ENCODE data around the gene GPC5. TPM values are rescaled to one million over a fixed set of nuclear protein-coding genes. Genes with fewer than 3 reads are reported as not detected.
A peak's percentile ranks its signal among the peaks of the same experiment; 100 is the strongest.

GPC5 gene
- total RNA-seq, 1 experiment from 2014 or later: 0.26 TPM

DNA sequence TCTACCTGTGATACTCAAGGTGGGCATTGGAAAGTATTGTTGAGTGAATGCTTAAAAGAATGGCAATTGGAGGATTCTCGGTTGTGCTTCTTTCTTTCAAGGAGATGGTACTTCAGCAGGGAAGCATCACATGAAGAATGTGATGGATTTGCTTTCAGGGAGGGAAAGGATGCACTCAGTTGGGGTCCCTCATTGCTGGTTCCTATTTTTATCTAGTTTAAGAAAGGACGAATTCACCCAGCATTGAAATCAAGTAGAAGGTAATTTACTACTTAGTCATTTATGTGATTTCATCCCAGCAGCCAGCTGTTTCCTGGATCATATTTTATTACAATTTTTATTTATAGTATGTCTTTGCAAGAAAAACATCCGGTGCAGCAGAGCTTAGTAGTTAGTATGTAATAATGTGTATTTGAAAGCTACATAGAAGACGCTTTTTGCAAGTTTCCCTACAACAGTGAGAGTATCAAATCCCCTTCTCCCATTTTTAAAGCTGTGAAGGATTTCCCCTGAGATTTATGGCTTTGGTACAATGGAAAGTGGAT is 417.9 kb downstream of the GPC5 start:
- POLR2A ChIA-PET: no interaction called here
- Histone ChIP-seq H3K4me3 (ENCODE audit: low read depth in 2 of 2, low read length in 2 of 2) (no peak overlapping the region), H3K27ac (ENCODE audit: low read length) (no peak overlapping the region), H3K9me3 (ENCODE audit: control insufficient read depth, insufficient read depth, low read depth, low read length) (no peaks in the 10 kb centered on the region), H3K36me3 (ENCODE audit: control insufficient read depth, insufficient read depth, low read length) (no peaks in the 10 kb centered on the region), H3K27me3 (ENCODE audit: control insufficient read depth, insufficient read depth, low read length) (no peaks in the 10 kb centered on the region), H3K4me1 (ENCODE audit: control insufficient read depth, insufficient read depth, low read length) (no peaks in the 10 kb centered on the region)
- TF ChIP-seq, protein P1, sequence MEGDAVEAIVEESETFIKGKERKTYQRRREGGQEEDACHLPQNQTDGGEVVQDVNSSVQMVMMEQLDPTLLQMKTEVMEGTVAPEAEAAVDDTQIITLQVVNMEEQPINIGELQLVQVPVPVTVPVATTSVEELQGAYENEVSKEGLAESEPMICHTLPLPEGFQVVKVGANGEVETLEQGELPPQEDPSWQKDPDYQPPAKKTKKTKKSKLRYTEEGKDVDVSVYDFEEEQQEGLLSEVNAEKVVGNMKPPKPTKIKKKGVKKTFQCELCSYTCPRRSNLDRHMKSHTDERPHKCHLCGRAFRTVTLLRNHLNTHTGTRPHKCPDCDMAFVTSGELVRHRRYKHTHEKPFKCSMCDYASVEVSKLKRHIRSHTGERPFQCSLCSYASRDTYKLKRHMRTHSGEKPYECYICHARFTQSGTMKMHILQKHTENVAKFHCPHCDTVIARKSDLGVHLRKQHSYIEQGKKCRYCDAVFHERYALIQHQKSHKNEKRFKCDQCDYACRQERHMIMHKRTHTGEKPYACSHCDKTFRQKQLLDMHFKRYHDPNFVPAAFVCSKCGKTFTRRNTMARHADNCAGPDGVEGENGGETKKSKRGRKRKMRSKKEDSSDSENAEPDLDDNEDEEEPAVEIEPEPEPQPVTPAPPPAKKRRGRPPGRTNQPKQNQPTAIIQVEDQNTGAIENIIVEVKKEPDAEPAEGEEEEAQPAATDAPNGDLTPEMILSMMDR (IDR thresholded peaks at IDR 0.05): no peak
- no peak for TF ChIP-seq TCF7L2 (IDR thresholded peaks at IDR 0.05; ENCODE audit: low read depth, low read length)
- no peak for TF ChIP-seq SIN3A (IDR thresholded peaks at IDR 0.05; ENCODE audit: borderline replicate concordance, insufficient read depth, low read depth, low read length)
- ATAC-seq (no peak), DNase-seq (ENCODE audit: low read depth, low spot score) (no peak)
- intact Hi-C loops (cut with micrococcal nuclease; ENCODE audit: unreplicated experiment) (loop anchor here (10.0 kb wide), 1 partner anchor 258 kb away; no protein-coding TSS in a partner anchor), in situ Hi-C loops (cut with HindIII; ENCODE audit: low pct_unique_long_range_greater_than_20kb, low sequenced_read_pairs) (no loop called here)
- BruUV-seq (replicated peaks): no TSS peak
- CTCF ChIA-PET: interaction anchor here (1.0 kb wide), 1 partner anchor 258 kb away, joined by 3 read pairs; no protein-coding TSS in a partner anchor

GRCh38 chr13:91817250-91817649 is 418.8 kb downstream of the GPC5 start:
- ATAC-seq (no peak), DNase-seq (ENCODE audit: low read depth, low spot score) (no peak)
- TF ChIP-seq, protein P1 (IDR thresholded peaks at IDR 0.05): peak; percentile 46; the same call in 1 of the 2 replicates
- TF ChIP-seq POLR2AphosphoS5 (IDR thresholded peaks at IDR 0.05; ENCODE audit: low read depth, low read length): no peak
- BruUV-seq (replicated peaks): no TSS peak
- ChIA-PET CTCF (interaction anchor here (1.0 kb wide), 1 partner anchor 257 kb away, joined by 3 read pairs; no protein-coding TSS in a partner anchor), POLR2A (no interaction called here)
- no peak overlapping the region for H3K27ac ChIP-seq (ENCODE audit: low read length)
- H3K4me3 ChIP-seq (ENCODE audit: low read depth in 2 of 2, low read length in 2 of 2): no peak overlapping the region
- H3K36me3 ChIP-seq (ENCODE audit: control insufficient read depth, insufficient read depth, low read length): no peaks in the 10 kb centered on the region
- intact Hi-C loops (cut with micrococcal nuclease; ENCODE audit: unreplicated experiment): loop anchor here (10.0 kb wide), 1 partner anchor 258 kb away; no protein-coding TSS in a partner anchor
- no peaks in the 10 kb centered on the region for H3K4me1 ChIP-seq (ENCODE audit: control insufficient read depth, insufficient read depth, low read length)
- in situ Hi-C loops (cut with HindIII; ENCODE audit: low pct_unique_long_range_greater_than_20kb, low sequenced_read_pairs): no loop called here
- no peaks in the 10 kb centered on the region for H3K9me3 ChIP-seq (ENCODE audit: control insufficient read depth, insufficient read depth, low read depth, low read length)
- no peaks in the 10 kb centered on the region for H3K27me3 ChIP-seq (ENCODE audit: control insufficient read depth, insufficient read depth, low read length)

GRCh38 chr13:91824416-91824815 is 426.0 kb downstream of the GPC5 start:
- BruUV-seq (replicated peaks): no TSS peak
- no peaks in the 10 kb centered on the region for H3K9me3 ChIP-seq (ENCODE audit: control insufficient read depth, insufficient read depth, low read depth, low read length)
- TF ChIP-seq, protein P1 (IDR thresholded peaks at IDR 0.05): no peak
- TF ChIP-seq POLR2AphosphoS5 (IDR thresholded peaks at IDR 0.05; ENCODE audit: low read depth, low read length) (no peak), TCF7L2 (IDR thresholded peaks at IDR 0.05; ENCODE audit: low read depth, low read length) (no peak), REST (IDR thresholded peaks at IDR 0.05; ENCODE audit: insufficient read depth in 1 of 2, low read depth in 2 of 2, low read length in 1 of 2) (no peak), SIN3A (IDR thresholded peaks at IDR 0.05; ENCODE audit: borderline replicate concordance, insufficient read depth, low read depth, low read length) (no peak)

More at GRCh38 chr13:91824416-91824815, 426.0 kb downstream of the GPC5 start:
- ChIA-PET POLR2A (no interaction called here), CTCF (no interaction called here)
- H3K27me3 ChIP-seq (ENCODE audit: control insufficient read depth, insufficient read depth, low read length): no peaks in the 10 kb centered on the region
- H3K4me1 ChIP-seq (ENCODE audit: control insufficient read depth, insufficient read depth, low read length): no peaks in the 10 kb centered on the region
- intact Hi-C loops (cut with micrococcal nuclease; ENCODE audit: unreplicated experiment) (no loop called here), in situ Hi-C loops (cut with HindIII; ENCODE audit: low pct_unique_long_range_greater_than_20kb, low sequenced_read_pairs) (no loop called here)
- no peaks in the 10 kb centered on the region for H3K36me3 ChIP-seq (ENCODE audit: control insufficient read depth, insufficient read depth, low read length)
- H3K27ac ChIP-seq (ENCODE audit: low read length): no peak overlapping the region
- no peak overlapping the region for H3K4me3 ChIP-seq (ENCODE audit: low read depth in 2 of 2, low read length in 2 of 2)
- no peak for ATAC-seq
- no peak for DNase-seq (ENCODE audit: low read depth, low spot score)
